HEK293 (cell line): Measurements from ENCODE around the gene NLGN3.

ENCODE experiments used
- CTCF ChIP-seq: fragments of 450-650 bp; formaldehyde crosslinking; IDR thresholded peaks from 2 replicates; pipeline ENCODE4 v1.5.1; 2016; ENCODE audit warnings: missing biosample characterization, missing genetic modification characterization
- FEZF1 ChIP-seq: fragments of 450-650 bp; formaldehyde crosslinking; IDR thresholded peaks from 2 replicates; pipeline ENCODE4 v1.5.1; 2016; ENCODE audit warnings: missing biosample characterization, missing genetic modification characterization
- REST ChIP-seq: fragments of 450-650 bp; formaldehyde crosslinking; IDR thresholded peaks from 2 replicates; pipeline ENCODE4 v1.5.1; 2016; ENCODE audit warnings: missing biosample characterization, missing genetic modification characterization
- ZBTB44 ChIP-seq: fragments of 450-650 bp; IDR thresholded peaks from 2 replicates; pipeline ENCODE4 v1.5.1; 2018; ENCODE audit warnings: missing biosample characterization, mild to moderate bottlenecking, missing genetic modification characterization
- ZNF169 ChIP-seq: fragments of 450-650 bp; formaldehyde crosslinking; IDR thresholded peaks from 2 replicates; pipeline ENCODE4 v1.5.1; 2016; ENCODE audit warnings: missing biosample characterization, missing genetic modification characterization
- ZNF175 ChIP-seq: fragments of 450-650 bp; formaldehyde crosslinking; IDR thresholded peaks from 2 replicates; pipeline ENCODE4 v1.5.1; 2016; ENCODE audit warnings: missing biosample characterization, missing genetic modification characterization
- ZNF350 ChIP-seq: fragments of 450-650 bp; formaldehyde crosslinking; IDR thresholded peaks from 2 replicates; pipeline ENCODE4 v1.5.0; 2017; ENCODE audit warnings: missing biosample characterization, mild to moderate bottlenecking, missing genetic modification characterization
- ZNF658 ChIP-seq: fragments of 450-650 bp; formaldehyde crosslinking; IDR thresholded peaks from 2 replicates; pipeline ENCODE4; 2016; ENCODE audit warnings: missing biosample characterization, missing genetic modification characterization
- ZNF677 ChIP-seq: fragments of 450-650 bp; IDR thresholded peaks from 2 replicates; pipeline ENCODE4 v1.5.0; 2018; ENCODE audit warnings: missing biosample characterization, mild to moderate bottlenecking, missing genetic modification characterization, moderate library complexity
- ZNF777 ChIP-seq: fragments of 450-650 bp; formaldehyde crosslinking; IDR thresholded peaks from 2 replicates; pipeline ENCODE4 v1.5.1; 2017; ENCODE audit warnings: missing biosample characterization, missing genetic modification characterization, borderline replicate concordance

GRCh38 chrX:71173440-71173839 is 28.8 kb downstream of the NLGN3 start:
- TF ChIP-seq ZNF175 (tag by site-specific recombination): no peak
- no peak for TF ChIP-seq REST (tag by site-specific recombination)
- TF ChIP-seq ZNF350 (tag by site-specific recombination): no peak
- TF ChIP-seq CTCF (tag by site-specific recombination): no peak
- no peak for TF ChIP-seq ZNF169 (tag by site-specific recombination)
- no peak for TF ChIP-seq FEZF1 (tag by site-specific recombination)
- TF ChIP-seq ZNF777: no peak
- no peak for TF ChIP-seq ZNF677
- no peak for TF ChIP-seq ZBTB44 (tag by site-specific recombination)
- no peak for TF ChIP-seq ZNF658
